Parathyroid adenoma (tissue), 2 donors: ENCODE results near the gene TENM4.

Source experiments
- H2AFZ ChIP-seq: fragments of 300-600 bp; sonication (generic); one replicate; pipeline ENCODE4 v1.7.0; 2017; ENCODE audit warnings: antibody characterized with exemption, mild to moderate bottlenecking
- H3K27ac ChIP-seq: fragments of 300-600 bp; sonication (generic); one replicate; pipeline ENCODE4 v1.7.0; 2017
- H3K27me3 ChIP-seq: fragments of 300-600 bp; sonication (generic); one replicate; pipeline ENCODE4 v1.7.0; 2017; ENCODE audit warnings: low read length; ENCODE audit not compliant: control insufficient read depth, insufficient read depth
- H3K36me3 ChIP-seq: fragments of 300-600 bp; sonication (generic); one replicate; pipeline ENCODE4 v1.7.0; 2017; ENCODE audit warnings: low read length; ENCODE audit not compliant: control insufficient read depth, insufficient read depth
- H3K4me1 ChIP-seq: fragments of 300-600 bp; sonication (generic); one replicate; pipeline ENCODE4 v1.7.0; 2017; ENCODE audit warnings: control low read depth
- H3K4me2 ChIP-seq: fragments of 300-600 bp; sonication (generic); one replicate; pipeline ENCODE4 v1.7.0; 2017; ENCODE audit warnings: low read length
- H3K4me3 ChIP-seq: fragments of 300-600 bp; sonication (generic); one replicate; pipeline ENCODE4 v1.7.0; 2017; ENCODE audit warnings: low read depth, low read length
- H3K79me2 ChIP-seq: fragments of 300-600 bp; sonication (generic); one replicate; pipeline ENCODE4 v1.7.0; 2017; ENCODE audit warnings: control low read depth
- H3K9ac ChIP-seq: fragments of 300-600 bp; sonication (generic); one replicate; pipeline ENCODE4 v1.7.0; 2017; ENCODE audit warnings: mild to moderate bottlenecking
- H3K9me3 ChIP-seq: fragments of 300-600 bp; sonication (generic); one replicate; pipeline ENCODE4 v1.7.0; 2017; ENCODE audit warnings: low read length; ENCODE audit not compliant: control insufficient read depth
- TF ChIP-seq, protein P1 (sequence below): fragments of 300-600 bp; sonication (generic); IDR thresholded peaks from one replicate; pipeline ENCODE4 v1.7.0; 2017; ENCODE audit warnings: antibody characterized with exemption, mild to moderate bottlenecking
- donor health status: primary hyperparathyroidism.

The TENM4 gene

DNA sequence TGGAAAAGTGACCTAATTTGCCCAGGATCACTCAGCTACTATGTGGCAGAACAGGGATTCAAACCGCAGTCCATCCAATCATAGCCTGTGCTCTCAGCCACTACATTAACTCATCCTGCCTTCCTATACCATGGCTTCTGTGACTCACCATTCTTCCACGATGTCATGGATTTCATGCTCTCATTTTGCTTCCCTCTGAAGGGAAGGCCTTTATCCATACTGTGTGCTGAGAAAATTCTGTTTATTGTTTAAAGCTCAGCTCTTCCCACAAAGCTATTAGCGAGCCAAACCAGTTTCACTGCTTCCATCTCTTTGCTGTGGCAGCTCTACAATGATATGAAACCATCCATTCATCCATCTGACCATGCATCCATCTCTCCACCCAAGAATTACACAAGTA, 289.9 kb downstream of the TENM4 start:
- Histone ChIP-seq H2AFZ (no peak overlapping the region), H3K36me3 (no peaks in the 10 kb centered on the region), H3K4me2 (no peak overlapping the region), H3K4me1 (no peaks in the 10 kb centered on the region), H3K9me3 (no peaks in the 10 kb centered on the region), H3K27me3 (no peaks in the 10 kb centered on the region), H3K9ac (no peak overlapping the region), H3K4me3 (no peak overlapping the region), H3K27ac (no peak overlapping the region), H3K79me2 (no peaks in the 10 kb centered on the region)
- TF ChIP-seq, protein P1, sequence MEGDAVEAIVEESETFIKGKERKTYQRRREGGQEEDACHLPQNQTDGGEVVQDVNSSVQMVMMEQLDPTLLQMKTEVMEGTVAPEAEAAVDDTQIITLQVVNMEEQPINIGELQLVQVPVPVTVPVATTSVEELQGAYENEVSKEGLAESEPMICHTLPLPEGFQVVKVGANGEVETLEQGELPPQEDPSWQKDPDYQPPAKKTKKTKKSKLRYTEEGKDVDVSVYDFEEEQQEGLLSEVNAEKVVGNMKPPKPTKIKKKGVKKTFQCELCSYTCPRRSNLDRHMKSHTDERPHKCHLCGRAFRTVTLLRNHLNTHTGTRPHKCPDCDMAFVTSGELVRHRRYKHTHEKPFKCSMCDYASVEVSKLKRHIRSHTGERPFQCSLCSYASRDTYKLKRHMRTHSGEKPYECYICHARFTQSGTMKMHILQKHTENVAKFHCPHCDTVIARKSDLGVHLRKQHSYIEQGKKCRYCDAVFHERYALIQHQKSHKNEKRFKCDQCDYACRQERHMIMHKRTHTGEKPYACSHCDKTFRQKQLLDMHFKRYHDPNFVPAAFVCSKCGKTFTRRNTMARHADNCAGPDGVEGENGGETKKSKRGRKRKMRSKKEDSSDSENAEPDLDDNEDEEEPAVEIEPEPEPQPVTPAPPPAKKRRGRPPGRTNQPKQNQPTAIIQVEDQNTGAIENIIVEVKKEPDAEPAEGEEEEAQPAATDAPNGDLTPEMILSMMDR: no peak

DNA sequence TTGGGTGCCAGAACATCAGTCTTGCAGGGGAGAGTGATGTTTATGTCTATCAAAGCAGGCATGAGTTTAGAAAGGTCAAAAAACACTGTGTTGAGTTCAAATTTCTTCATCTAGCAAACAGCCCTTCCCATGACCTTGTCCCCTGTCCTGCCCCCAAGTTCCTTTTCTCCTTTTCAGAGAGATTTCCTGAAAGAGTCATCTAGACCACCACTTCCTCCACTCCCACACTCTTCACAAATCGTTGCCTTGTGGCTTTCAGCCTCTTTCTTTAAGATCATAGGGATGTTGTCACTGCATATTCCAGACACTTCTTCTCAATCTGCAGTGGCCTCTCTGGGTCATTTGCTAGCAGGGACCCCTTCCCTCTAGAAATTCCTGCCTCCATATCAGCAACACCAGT, 290.5 kb downstream of the TENM4 start:
- Histone ChIP-seq H3K27ac (no peak overlapping the region), H3K79me2 (no peaks in the 10 kb centered on the region), H3K4me3 (no peak overlapping the region), H3K9ac (no peak overlapping the region), H3K9me3 (no peaks in the 10 kb centered on the region), H3K4me1 (no peaks in the 10 kb centered on the region), H3K27me3 (no peaks in the 10 kb centered on the region), H2AFZ (no peak overlapping the region), H3K4me2 (no peak overlapping the region), H3K36me3 (no peaks in the 10 kb centered on the region)
- TF ChIP-seq, protein P1: no peak

DNA sequence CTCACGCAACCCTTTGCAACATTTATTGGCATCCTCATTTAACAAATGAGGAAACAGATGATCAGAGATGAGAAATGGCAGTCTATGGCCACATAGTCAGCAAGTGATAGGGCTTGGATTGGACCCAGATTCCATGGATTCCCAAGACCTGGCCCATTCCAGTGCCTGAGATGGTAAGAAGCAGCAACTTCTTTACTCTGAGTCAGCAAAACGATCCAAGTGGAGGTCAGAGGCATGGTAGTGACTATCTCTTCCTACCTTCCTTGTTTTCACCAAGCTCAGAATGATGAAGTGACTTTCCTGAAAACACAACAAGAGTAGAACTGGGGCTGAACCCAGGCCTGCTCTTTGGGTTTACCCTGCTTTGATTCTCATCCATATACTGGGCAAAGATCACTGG, 293.1 kb downstream of the TENM4 start:
- H3K27me3 ChIP-seq: no peaks in the 10 kb centered on the region
- H3K27ac ChIP-seq: no peak overlapping the region
- no peaks in the 10 kb centered on the region for H3K9me3 ChIP-seq
- TF ChIP-seq, protein P1: no peak
- H3K9ac ChIP-seq: no peak overlapping the region
- H2AFZ ChIP-seq: no peak overlapping the region
- no peak overlapping the region for H3K4me2 ChIP-seq
- H3K36me3 ChIP-seq: no peaks in the 10 kb centered on the region
- no peak overlapping the region for H3K4me3 ChIP-seq
- no peaks in the 10 kb centered on the region for H3K4me1 ChIP-seq
- H3K79me2 ChIP-seq: no peaks in the 10 kb centered on the region

DNA sequence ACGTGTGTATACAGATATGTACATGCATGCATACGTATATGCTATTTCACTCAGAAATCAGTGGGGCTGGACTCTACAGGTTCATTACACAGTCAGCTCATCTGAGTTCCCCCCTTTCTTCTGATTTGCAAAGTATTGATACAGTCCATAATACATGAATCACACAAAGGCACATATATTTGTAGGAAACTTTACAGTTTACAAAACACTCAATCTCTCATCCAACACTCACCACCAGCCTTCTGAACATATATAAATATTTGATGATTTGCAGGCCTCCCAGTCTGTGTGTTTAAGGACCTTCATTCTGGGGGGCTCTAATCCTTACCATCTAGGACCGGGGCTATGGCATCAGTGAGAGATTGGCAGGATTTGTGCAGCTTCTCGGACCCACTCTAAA, 293.8 kb downstream of the TENM4 start:
- H3K4me3 ChIP-seq: no peak overlapping the region
- H3K4me2 ChIP-seq: no peak overlapping the region
- no peaks in the 10 kb centered on the region for H3K79me2 ChIP-seq
- no peaks in the 10 kb centered on the region for H3K9me3 ChIP-seq
- TF ChIP-seq, protein P1: no peak
- H2AFZ ChIP-seq: no peak overlapping the region
- no peaks in the 10 kb centered on the region for H3K36me3 ChIP-seq
- H3K27me3 ChIP-seq: no peaks in the 10 kb centered on the region
- no peak overlapping the region for H3K9ac ChIP-seq
- no peaks in the 10 kb centered on the region for H3K4me1 ChIP-seq
- H3K27ac ChIP-seq: no peak overlapping the region

DNA sequence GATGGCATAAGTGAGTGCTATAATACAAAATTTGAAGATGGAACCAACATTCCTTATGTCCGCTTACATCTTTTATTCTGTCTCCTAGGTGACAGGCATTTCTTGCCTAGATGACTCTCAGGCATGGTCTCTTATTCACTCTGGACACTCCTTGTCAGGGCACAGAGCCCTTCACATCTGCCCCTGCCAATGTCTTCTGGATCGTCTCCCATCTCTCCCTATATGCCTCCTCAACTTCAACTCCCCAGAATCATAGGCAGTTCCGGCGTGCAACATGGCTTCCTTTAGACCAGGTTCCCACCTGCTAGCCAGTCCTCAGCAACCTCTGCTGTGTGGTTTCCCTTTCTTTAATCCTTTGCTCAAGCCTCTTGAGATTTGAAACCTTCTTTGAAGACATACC, 300.9 kb downstream of the TENM4 start:
- Histone ChIP-seq H3K9me3 (no peaks in the 10 kb centered on the region), H3K4me2 (no peak overlapping the region), H2AFZ (no peak overlapping the region), H3K79me2 (no peaks in the 10 kb centered on the region), H3K36me3 (no peaks in the 10 kb centered on the region), H3K27ac (no peak overlapping the region), H3K4me1 (no peaks in the 10 kb centered on the region), H3K9ac (no peak overlapping the region), H3K4me3 (no peak overlapping the region), H3K27me3 (no peaks in the 10 kb centered on the region)
- TF ChIP-seq, protein P1: no peak
